OCI-LY3 (cell line): ENCODE measurements around the gene FREM1.

Source experiments
- CTCF ChIP-seq: fragments of 200-600, 300-600 bp; sonication (generic); IDR thresholded peaks from 2 replicates; pipeline ENCODE4 v1.5.1; 2014; ENCODE audit warnings: antibody characterized with exemption, low read length, low read depth
- EZH2phosphoT487 ChIP-seq: fragments of 200-600 bp; shearing (Covaris generic); IDR thresholded peaks from 2 replicates; pipeline ENCODE4 v1.6.1; 2018; ENCODE audit warnings: antibody characterized with exemption, mixed run types, low read depth

- TF ChIP-seq CTCF, result no peak
- no peak for TF ChIP-seq EZH2phosphoT487
These were observed 29.2 kb downstream of the FREM1 start for GRCh38 chr9:14881006-14881405.
